IMR-90 (cell line): Measurements from ENCODE around the gene DIP2C.

ENCODE experiments used
- CEBPB ChIP-seq: IDR thresholded peaks from 2 replicates; pipeline ENCODE4 v1.6.1; 2012; ENCODE audit warnings: low read depth, low read length, improper control_type of control experiment
- CHD1 ChIP-seq: IDR thresholded peaks from 2 replicates; pipeline ENCODE4 v1.6.1; 2012; ENCODE audit warnings: low read depth, low read length, improper control_type of control experiment
- CTCF ChIP-seq: conservative IDR thresholded peaks from 2 replicates; pipeline ENCODE4 v1.5.1; 2012; ENCODE audit warnings: mild to moderate bottlenecking, low read depth, low read length, improper control_type of control experiment
- MAZ ChIP-seq: IDR thresholded peaks from 2 replicates; pipeline ENCODE4 v1.6.1; 2012; ENCODE audit warnings: low read depth, mild to moderate bottlenecking, low read length, improper control_type of control experiment, moderate library complexity, borderline replicate concordance
- MXI1 ChIP-seq: IDR thresholded peaks from 2 replicates; pipeline ENCODE4 v1.6.1; 2012; ENCODE audit warnings: low read depth, mild to moderate bottlenecking, low read length, moderate library complexity, borderline replicate concordance
- POLR2A ChIP-seq: IDR thresholded peaks from 2 replicates; pipeline ENCODE4 v1.6.1; 2012; ENCODE audit warnings: mild to moderate bottlenecking, low read depth, low read length
- RAD21 ChIP-seq: IDR thresholded peaks from 2 replicates; pipeline ENCODE4 v1.6.1; 2012; ENCODE audit warnings: low read length, improper control_type of control experiment
- RFX5 ChIP-seq: IDR thresholded peaks from 2 replicates; pipeline ENCODE4 v1.8.0; 2012; ENCODE audit warnings: low read depth, mild to moderate bottlenecking, low read length, moderate library complexity
- USF2 ChIP-seq: fragments of 150-350 bp; IDR thresholded peaks from 2 replicates; pipeline ENCODE4 v1.6.1; 2017; ENCODE audit warnings: mild to moderate bottlenecking, antibody characterized with exemption, low read length, low read depth

- no peak for TF ChIP-seq CTCF
- TF ChIP-seq POLR2A = no peak
- no peak for TF ChIP-seq RAD21
- no peak for TF ChIP-seq CHD1
- peak; percentile 62; the same call in 1 of the 2 replicates for TF ChIP-seq CEBPB
- TF ChIP-seq MXI1 = peak; percentile 30; the same call in 1 of the 2 replicates
- TF ChIP-seq USF2 = no peak
- TF ChIP-seq RFX5 = no peak
- TF ChIP-seq MAZ = no peak
Measured at GRCh38 chr10:404346-404745, 285.1 kb downstream of the DIP2C start.
